ENCODE data around the gene SVEP1. TPM values are rescaled to one million over a fixed set of nuclear protein-coding genes. Genes with fewer than 3 reads are reported as not detected.

The SVEP1 gene
- total RNA-seq, 2 donors from 2014 or later = 0.44 to 0.46 TPM

DNA sequence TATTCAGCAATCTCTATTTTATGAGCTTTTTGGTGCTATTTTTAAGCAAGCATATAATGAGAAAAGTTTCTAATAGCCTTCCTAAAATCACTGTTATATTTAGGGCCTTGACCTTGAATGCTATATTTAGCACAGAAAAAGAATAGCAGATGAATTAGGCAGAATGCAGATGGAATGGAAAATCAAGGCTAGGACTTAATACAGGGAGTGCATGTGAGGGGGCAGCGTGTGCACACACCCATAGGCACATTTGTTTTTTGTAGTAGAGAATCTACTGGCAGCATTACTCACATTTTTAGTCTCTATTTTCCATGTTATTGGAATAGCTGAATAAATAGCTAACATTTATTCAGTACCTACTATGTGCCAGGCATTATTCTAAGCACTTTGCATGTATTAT lies 79.9 kb downstream of the SVEP1 start:
- Mint-ChIP-seq H3K27me3 (ENCODE audit: insufficient read depth) (no peaks in the 10 kb centered on the region), H3K27ac (no peak overlapping the region), H3K4me1 (no peaks in the 10 kb centered on the region), H3K36me3 (ENCODE audit: low read depth) (no peaks in the 10 kb centered on the region), H3K4me3 (no peak overlapping the region), H3K9me3 (no peaks in the 10 kb centered on the region)
- TF ChIP-seq CTCF (conservative IDR thresholded peaks at IDR 0.05) = no peak
- Histone ChIP-seq H3K4me3 (ENCODE audit: low read length) (no peak overlapping the region), H3K9me3 (ENCODE audit: control insufficient read depth, low read length) (no peaks in the 10 kb centered on the region), H3K36me3 (ENCODE audit: control insufficient read depth, insufficient read depth, low read length) (no peaks in the 10 kb centered on the region), H3K9ac (ENCODE audit: extremely low read depth, low read length, poor library complexity, severe bottlenecking) (no peak overlapping the region), H3K4me1 (ENCODE audit: control insufficient read depth, insufficient read depth, low read length) (no peaks in the 10 kb centered on the region), H3K27ac (ENCODE audit: low read depth, low read length) (no peak overlapping the region), H3K27me3 (ENCODE audit: control insufficient read depth, insufficient read depth, low read length, poor library complexity, severe bottlenecking) (peaks cover 6% of the 10 kb centered on the region)
- no peak for DNase-seq
- WGBS, 2 experiments (ENCODE audit: insufficient coverage in 1 of 2, insufficient read length in 1 of 2) = 100% methylated on average over 1 of the region's 1 CpG; no CpG with 5 or more reads in 1 of the 2 experiments

GRCh38 chr9:110487196-110487595 lies 92.3 kb downstream of the SVEP1 start:
- Mint-ChIP-seq H3K4me3 (no peak overlapping the region), H3K27ac (no peak overlapping the region), H3K4me1 (peaks cover 4% of the 10 kb centered on the region), H3K9me3 (no peaks in the 10 kb centered on the region), H3K36me3 (ENCODE audit: low read depth) (no peaks in the 10 kb centered on the region), H3K27me3 (ENCODE audit: insufficient read depth) (peaks cover 9% of the 10 kb centered on the region)
- Histone ChIP-seq H3K9me3 (ENCODE audit: control insufficient read depth, low read length) (no peaks in the 10 kb centered on the region), H3K36me3 (ENCODE audit: control insufficient read depth, insufficient read depth, low read length) (no peaks in the 10 kb centered on the region), H3K4me3 (ENCODE audit: low read length) (no peak overlapping the region), H3K4me1 (ENCODE audit: control insufficient read depth, insufficient read depth, low read length) (no peaks in the 10 kb centered on the region), H3K27me3 (ENCODE audit: control insufficient read depth, insufficient read depth, low read length, poor library complexity, severe bottlenecking) (no peaks in the 10 kb centered on the region), H3K27ac (ENCODE audit: low read depth, low read length) (no peak overlapping the region), H3K9ac (ENCODE audit: extremely low read depth, low read length, poor library complexity, severe bottlenecking) (no peak overlapping the region)
- TF ChIP-seq CTCF (conservative IDR thresholded peaks at IDR 0.05) = no peak
- DNase-seq = no peak

DNA sequence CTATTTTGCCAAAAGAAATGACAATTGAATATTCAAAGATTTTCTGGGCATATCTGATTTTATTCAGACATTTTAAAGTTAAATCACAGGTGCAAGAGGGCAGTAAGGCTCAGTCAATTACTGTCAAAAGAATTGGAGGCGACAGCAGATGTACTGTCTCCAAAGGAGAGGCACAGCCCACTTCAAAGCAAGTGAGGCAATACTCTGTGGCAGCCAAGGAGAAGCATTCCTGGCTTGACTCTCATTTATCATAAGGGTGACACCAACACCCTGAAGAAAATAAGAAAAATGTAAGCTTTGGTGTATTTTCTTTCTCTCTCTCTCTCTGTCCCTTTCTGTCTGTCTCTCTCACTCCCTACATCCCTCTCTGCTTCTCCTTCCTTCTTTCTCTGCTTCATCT lies 93.3 kb downstream of the SVEP1 start:
- Histone ChIP-seq H3K27ac (ENCODE audit: low read depth, low read length) (no peak overlapping the region), H3K4me3 (ENCODE audit: low read length) (no peak overlapping the region), H3K27me3 (ENCODE audit: control insufficient read depth, insufficient read depth, low read length, poor library complexity, severe bottlenecking) (no peaks in the 10 kb centered on the region), H3K9ac (ENCODE audit: extremely low read depth, low read length, poor library complexity, severe bottlenecking) (no peak overlapping the region), H3K9me3 (ENCODE audit: control insufficient read depth, low read length) (no peaks in the 10 kb centered on the region), H3K4me1 (ENCODE audit: control insufficient read depth, insufficient read depth, low read length) (no peaks in the 10 kb centered on the region), H3K36me3 (ENCODE audit: control insufficient read depth, insufficient read depth, low read length) (no peaks in the 10 kb centered on the region)
- WGBS, 2 experiments (ENCODE audit: insufficient coverage in 1 of 2, insufficient read length in 1 of 2) = 97% methylated on average over 1 of the region's 1 CpG; no CpG with 5 or more reads in 1 of the 2 experiments
- no peak overlapping the region for H3K4me3 Mint-ChIP-seq
- H3K27me3 Mint-ChIP-seq (ENCODE audit: insufficient read depth) = peaks cover 9% of the 10 kb centered on the region
- no peak for DNase-seq
- no peaks in the 10 kb centered on the region for H3K9me3 Mint-ChIP-seq
- peaks cover 4% of the 10 kb centered on the region for H3K4me1 Mint-ChIP-seq
- TF ChIP-seq CTCF (conservative IDR thresholded peaks at IDR 0.05) = no peak
- no peak overlapping the region for H3K27ac Mint-ChIP-seq
- H3K36me3 Mint-ChIP-seq (ENCODE audit: low read depth) = no peaks in the 10 kb centered on the region
